GM12872 (cell line): Measurements from ENCODE around the gene ZNF385C.
A peak's percentile ranks its signal among the peaks of the same experiment; 100 is the strongest.

ENCODE experiments used
- TF ChIP-seq, protein P1 (sequence below): IDR thresholded peaks from 3 replicates; pipeline ENCODE4 v1.5.1; 2011; ENCODE audit warnings: low read depth, mild to moderate bottlenecking, low read length, moderate library complexity; ENCODE audit not compliant: insufficient read depth

The ZNF385C gene

DNA sequence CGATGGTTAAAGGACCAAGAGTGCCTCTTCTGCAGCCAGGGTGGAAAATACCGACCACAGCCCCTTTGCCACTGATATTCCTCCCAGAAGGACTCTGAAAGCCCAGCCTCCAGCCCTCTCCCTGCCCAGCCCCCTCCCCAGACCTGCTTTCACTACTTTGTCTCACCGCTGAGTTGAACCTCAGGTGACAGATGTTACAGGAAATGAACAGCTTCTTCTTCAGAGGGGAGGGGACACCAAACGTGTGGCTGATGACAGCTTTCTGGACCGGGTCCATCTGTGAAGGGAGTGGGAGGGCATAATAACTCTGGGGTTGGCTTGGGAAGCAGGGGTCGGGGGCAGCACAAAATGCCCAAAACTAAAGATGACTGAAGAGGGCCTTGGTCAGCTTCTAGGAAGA is 64.2 kb downstream of the ZNF385C start:
- TF ChIP-seq, protein P1, sequence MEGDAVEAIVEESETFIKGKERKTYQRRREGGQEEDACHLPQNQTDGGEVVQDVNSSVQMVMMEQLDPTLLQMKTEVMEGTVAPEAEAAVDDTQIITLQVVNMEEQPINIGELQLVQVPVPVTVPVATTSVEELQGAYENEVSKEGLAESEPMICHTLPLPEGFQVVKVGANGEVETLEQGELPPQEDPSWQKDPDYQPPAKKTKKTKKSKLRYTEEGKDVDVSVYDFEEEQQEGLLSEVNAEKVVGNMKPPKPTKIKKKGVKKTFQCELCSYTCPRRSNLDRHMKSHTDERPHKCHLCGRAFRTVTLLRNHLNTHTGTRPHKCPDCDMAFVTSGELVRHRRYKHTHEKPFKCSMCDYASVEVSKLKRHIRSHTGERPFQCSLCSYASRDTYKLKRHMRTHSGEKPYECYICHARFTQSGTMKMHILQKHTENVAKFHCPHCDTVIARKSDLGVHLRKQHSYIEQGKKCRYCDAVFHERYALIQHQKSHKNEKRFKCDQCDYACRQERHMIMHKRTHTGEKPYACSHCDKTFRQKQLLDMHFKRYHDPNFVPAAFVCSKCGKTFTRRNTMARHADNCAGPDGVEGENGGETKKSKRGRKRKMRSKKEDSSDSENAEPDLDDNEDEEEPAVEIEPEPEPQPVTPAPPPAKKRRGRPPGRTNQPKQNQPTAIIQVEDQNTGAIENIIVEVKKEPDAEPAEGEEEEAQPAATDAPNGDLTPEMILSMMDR = no peak

DNA sequence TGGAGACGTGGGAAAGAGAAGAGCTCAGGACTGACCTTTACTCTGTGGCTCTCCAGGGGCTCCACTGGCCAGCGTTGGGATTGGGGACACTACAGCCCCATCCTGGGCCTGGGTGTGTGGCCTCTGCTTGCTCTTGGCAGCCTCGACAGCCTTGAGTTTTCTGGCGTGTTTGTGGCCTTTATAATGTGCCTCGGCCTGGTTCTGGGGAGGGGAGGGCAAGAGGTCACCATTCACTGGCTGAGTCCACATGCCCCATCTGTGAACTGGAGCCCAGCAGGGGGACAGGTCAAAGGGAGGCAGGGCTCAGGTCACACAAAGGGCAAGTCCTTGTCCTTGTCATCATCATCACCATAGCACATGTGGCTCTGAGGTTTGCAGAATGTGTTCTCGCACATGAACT is 66.7 kb downstream of the ZNF385C start:
- TF ChIP-seq, protein P1 = no peak

DNA sequence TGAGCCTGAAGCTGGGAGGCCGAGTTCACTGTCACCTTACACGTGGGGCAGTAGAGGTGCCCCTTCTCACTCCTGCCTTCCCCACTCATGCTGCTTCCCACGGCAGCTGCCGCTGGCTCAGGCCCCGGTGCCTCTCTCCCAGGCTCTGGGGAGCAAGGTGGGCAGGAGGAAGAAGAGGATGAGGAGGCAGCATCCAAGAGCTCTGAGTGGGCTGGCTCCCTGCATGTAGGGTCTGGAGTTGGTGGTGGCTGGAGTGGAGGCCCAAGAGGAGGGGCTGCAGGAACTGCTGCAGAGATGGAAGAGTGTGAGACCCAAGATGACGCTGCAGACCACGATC is 69.5 kb downstream of the ZNF385C start:
- TF ChIP-seq, protein P1 = no peak

GRCh38 chr17:42027961-42028790 is 70.1 kb downstream of the ZNF385C start:
- TF ChIP-seq, protein P1 = peak; percentile 40; the same call in 2 of the 3 replicates

DNA sequence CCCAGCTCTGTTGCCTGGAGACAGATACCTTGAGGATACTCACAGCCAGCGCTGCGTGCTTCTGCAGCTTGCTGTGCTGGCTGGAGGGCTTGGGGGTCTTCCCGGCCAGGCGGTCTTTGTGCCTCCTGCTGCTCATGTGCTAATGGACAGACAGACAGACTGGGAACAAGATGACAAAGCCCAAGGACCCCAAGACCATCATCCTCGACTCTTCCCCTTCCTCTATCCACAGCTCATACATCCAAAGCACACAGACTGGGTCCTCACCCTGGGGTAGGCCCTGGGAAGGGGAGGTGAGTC is 70.7 kb downstream of the ZNF385C start:
- TF ChIP-seq, protein P1 = no peak

GRCh38 chr17:42026857-42027589 is 71.2 kb downstream of the ZNF385C start:
- TF ChIP-seq, protein P1 = no peak

- TF ChIP-seq, protein P1 = no peak
These were observed 72.3 kb downstream of the ZNF385C start for GRCh38 chr17:42025936-42026335.
